DND-41 (cell line): ENCODE measurements around the gene ULBP2.
A peak's percentile ranks its signal among the peaks of the same experiment; 100 is the strongest.
"Not testable (repeated sequence)": the region's sequence is repeated elsewhere in the genome, so short reads cannot be mapped to it uniquely, and the experiment has no call there.

Experiments used
- ATAC-seq: fragments of 200-7000 bp; cut with Tn5 transposase; 3 replicates; pipeline ENCODE4 v1.9.1; 2021; ENCODE audit warnings: low read depth; ENCODE audit not compliant: insufficient read depth
- DNase-seq: peaks from one replicate; pipeline ENCODE4 v3.0.0-alpha.2; 2020
- H2AFZ ChIP-seq: 2 replicates; pipeline ENCODE4 v1.6.0; 2012; ENCODE audit warnings: low read depth, low read length
- H3K27ac ChIP-seq: 2 replicates; pipeline ENCODE4 v1.5.1; 2012; ENCODE audit warnings: low read length, inconsistent platforms
- H3K27me3 ChIP-seq: fragments of 200-600 bp; sonication (generic); 2 replicates; pipeline ENCODE4 v1.6.0; 2012; ENCODE audit warnings: low read length, mild to moderate bottlenecking, inconsistent platforms; ENCODE audit not compliant: insufficient read depth, poor library complexity
- H3K36me3 ChIP-seq: 2 replicates; pipeline ENCODE4 v1.5.1; 2012; ENCODE audit warnings: low read length, inconsistent platforms; ENCODE audit not compliant: insufficient read depth
- H3K4me1 ChIP-seq: 2 replicates; pipeline ENCODE4 v1.5.1; 2012; ENCODE audit warnings: mild to moderate bottlenecking, low read length; ENCODE audit not compliant: insufficient read depth
- H3K4me2 ChIP-seq: 2 replicates; pipeline ENCODE4 v1.6.0; 2012; ENCODE audit warnings: mild to moderate bottlenecking, moderate library complexity, low read length, inconsistent platforms; ENCODE audit not compliant: insufficient read depth
- H3K4me3 ChIP-seq, 2 experiments: fragments of 200-600 bp in 1 of 2; shearing (Covaris generic) in 1 of 2; 2 replicates each; pipeline ENCODE4 v1.5.1; 2012 to 2016; ENCODE audit warnings: inconsistent platforms in 2 of 2, low read length in 2 of 2, mild to moderate bottlenecking in 2 of 2, low read depth in 1 of 2, moderate library complexity in 1 of 2
- H3K79me2 ChIP-seq: 2 replicates; pipeline ENCODE4 v1.6.0; 2012; ENCODE audit warnings: low read length, inconsistent platforms; ENCODE audit not compliant: insufficient read depth
- H3K9ac ChIP-seq: 2 replicates; pipeline ENCODE4 v1.6.0; 2012; ENCODE audit warnings: low read depth, mild to moderate bottlenecking, inconsistent platforms, low read length, moderate library complexity
- H3K9me3 ChIP-seq: 2 replicates; pipeline ENCODE4 v1.5.1; 2012; ENCODE audit warnings: low read length, moderate library complexity, mild to moderate bottlenecking, inconsistent platforms; ENCODE audit not compliant: insufficient read depth, severe bottlenecking
- H4K20me1 ChIP-seq: 2 replicates; pipeline ENCODE4 v1.6.0; 2012; ENCODE audit warnings: low read length; ENCODE audit not compliant: insufficient read depth
- EZH2 ChIP-seq: IDR thresholded peaks from 3 replicates; pipeline ENCODE4 v1.6.1; 2012; ENCODE audit warnings: borderline replicate concordance, low read depth, mild to moderate bottlenecking, moderate library complexity, low read length, inconsistent platforms; ENCODE audit not compliant: severe bottlenecking
- TF ChIP-seq, protein P1 (sequence below): IDR thresholded peaks from 2 replicates; pipeline ENCODE4 v1.5.1; 2012; ENCODE audit warnings: borderline replicate concordance, low read length, moderate library complexity, mild to moderate bottlenecking; ENCODE audit not compliant: poor library complexity, severe bottlenecking; ENCODE audit errors: extremely low read depth

ULBP2 gene

DNA sequence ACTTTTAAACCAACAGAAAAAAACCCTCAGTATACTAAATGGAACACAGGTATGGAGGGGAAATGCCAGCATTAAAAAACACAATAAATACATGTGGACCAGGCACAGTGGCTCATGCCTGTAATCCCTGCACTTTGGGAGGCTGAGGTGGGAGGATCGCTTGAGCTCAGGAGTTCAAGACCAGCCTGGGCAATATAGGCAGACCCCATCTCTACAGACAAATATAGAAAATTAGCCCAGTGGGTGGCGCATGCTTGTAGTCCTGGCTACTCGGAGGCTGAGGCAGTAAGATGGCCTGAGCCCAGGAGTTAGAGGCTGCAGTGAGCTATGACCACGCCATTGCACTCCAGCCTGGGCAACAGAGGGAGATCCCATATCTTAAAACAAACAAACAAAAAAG lies 18.0 kb downstream of the ULBP2 start:
- peaks cover 19% of the 10 kb centered on the region for H3K4me1 ChIP-seq
- not testable (repeated sequence) for DNase-seq, H4K20me1 ChIP-seq, H3K9ac ChIP-seq, H3K79me2 ChIP-seq, ATAC-seq, H3K9me3 ChIP-seq, H3K4me3 ChIP-seq, H3K27me3 ChIP-seq, H3K27ac ChIP-seq, H3K36me3 ChIP-seq, H3K4me2 ChIP-seq, H2AFZ ChIP-seq

DNA sequence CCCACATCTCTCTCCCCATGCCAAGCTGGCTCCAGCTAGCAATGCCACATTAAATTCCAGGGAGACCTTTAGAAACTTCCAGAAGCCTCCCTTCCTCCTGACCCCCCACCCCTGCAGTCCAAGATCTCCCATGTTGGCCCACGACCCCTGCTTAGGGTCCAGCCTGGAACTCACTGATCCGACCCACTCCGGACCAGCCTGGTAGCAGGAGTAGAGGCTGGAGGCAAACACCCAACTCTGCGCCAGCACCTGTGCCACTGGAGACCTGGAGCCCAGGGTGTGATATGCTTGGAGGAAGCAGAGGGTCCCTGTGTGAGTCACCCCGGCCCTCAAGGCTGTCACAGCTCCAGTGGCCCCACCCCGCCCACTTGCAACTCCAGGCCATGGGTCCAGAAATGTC lies 18.7 kb downstream of the ULBP2 start:
- H3K9ac ChIP-seq: no peak overlapping the region
- H3K4me3 ChIP-seq: no peak overlapping the region
- no peak overlapping the region for H3K27ac ChIP-seq
- no peaks in the 10 kb centered on the region for H3K27me3 ChIP-seq
- no peak overlapping the region for H2AFZ ChIP-seq
- no peaks in the 10 kb centered on the region for H4K20me1 ChIP-seq
- DNase-seq: no peak
- ATAC-seq: no peak
- no peak for TF ChIP-seq EZH2
- TF ChIP-seq, protein P1, sequence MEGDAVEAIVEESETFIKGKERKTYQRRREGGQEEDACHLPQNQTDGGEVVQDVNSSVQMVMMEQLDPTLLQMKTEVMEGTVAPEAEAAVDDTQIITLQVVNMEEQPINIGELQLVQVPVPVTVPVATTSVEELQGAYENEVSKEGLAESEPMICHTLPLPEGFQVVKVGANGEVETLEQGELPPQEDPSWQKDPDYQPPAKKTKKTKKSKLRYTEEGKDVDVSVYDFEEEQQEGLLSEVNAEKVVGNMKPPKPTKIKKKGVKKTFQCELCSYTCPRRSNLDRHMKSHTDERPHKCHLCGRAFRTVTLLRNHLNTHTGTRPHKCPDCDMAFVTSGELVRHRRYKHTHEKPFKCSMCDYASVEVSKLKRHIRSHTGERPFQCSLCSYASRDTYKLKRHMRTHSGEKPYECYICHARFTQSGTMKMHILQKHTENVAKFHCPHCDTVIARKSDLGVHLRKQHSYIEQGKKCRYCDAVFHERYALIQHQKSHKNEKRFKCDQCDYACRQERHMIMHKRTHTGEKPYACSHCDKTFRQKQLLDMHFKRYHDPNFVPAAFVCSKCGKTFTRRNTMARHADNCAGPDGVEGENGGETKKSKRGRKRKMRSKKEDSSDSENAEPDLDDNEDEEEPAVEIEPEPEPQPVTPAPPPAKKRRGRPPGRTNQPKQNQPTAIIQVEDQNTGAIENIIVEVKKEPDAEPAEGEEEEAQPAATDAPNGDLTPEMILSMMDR: no peak
- no peaks in the 10 kb centered on the region for H3K36me3 ChIP-seq
- no peaks in the 10 kb centered on the region for H3K79me2 ChIP-seq
- peaks cover 19% of the 10 kb centered on the region for H3K4me1 ChIP-seq
- no peak overlapping the region for H3K4me2 ChIP-seq
- peaks cover 8% of the 10 kb centered on the region for H3K9me3 ChIP-seq

DNA sequence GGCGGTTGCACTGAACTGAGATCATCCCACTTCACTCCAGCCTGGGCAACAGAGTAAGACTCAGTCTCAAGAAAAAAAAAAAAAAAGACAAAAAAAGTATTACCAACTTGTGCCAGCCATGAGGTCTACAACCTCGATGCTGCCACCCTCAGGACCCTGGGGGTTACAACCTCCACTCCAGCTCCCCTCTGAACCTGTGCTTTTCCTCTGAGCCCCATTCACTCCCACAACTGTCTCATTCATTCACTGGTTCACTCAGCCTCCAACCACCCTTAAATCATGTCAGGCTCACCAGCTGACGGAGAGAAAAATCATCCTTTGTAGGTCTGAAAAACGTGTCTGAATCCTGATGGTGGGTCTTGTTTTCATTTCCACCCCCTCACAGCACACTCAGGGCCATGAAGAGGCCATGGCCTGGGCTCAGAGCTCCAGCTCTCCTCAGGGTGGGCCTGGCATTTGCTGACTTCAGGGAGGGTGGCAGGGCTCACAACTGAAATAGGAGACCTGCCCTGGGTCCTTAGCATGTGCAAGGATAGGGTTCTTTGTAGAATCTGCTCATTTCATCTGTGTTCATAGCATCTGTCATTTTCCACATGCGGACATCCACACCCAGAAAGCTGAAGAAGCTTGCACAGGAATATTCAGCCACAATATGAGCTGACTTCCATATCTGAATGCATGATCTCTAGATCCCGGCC lies 20.1 kb downstream of the ULBP2 start:
- Histone ChIP-seq H3K27me3 (no peaks in the 10 kb centered on the region), H3K36me3 (no peaks in the 10 kb centered on the region), H2AFZ (0 out of 2 replicates have a peak overlapping the region, but pooled peaks have one; percentile 15), H3K79me2 (no peaks in the 10 kb centered on the region), H3K27ac (no peak overlapping the region), H3K9ac (no peak overlapping the region), H3K4me1 (peaks cover 19% of the 10 kb centered on the region), H3K4me3 (no peak overlapping the region), H3K9me3 (peaks cover 8% of the 10 kb centered on the region), H3K4me2 (no peak overlapping the region), H4K20me1 (no peaks in the 10 kb centered on the region)
- peak; percentile 54; the same call in 2 of the 3 replicates for ATAC-seq
- TF ChIP-seq, protein P1: peak; percentile 66
- no peak for TF ChIP-seq EZH2
- DNase-seq: peak; percentile 61

DNA sequence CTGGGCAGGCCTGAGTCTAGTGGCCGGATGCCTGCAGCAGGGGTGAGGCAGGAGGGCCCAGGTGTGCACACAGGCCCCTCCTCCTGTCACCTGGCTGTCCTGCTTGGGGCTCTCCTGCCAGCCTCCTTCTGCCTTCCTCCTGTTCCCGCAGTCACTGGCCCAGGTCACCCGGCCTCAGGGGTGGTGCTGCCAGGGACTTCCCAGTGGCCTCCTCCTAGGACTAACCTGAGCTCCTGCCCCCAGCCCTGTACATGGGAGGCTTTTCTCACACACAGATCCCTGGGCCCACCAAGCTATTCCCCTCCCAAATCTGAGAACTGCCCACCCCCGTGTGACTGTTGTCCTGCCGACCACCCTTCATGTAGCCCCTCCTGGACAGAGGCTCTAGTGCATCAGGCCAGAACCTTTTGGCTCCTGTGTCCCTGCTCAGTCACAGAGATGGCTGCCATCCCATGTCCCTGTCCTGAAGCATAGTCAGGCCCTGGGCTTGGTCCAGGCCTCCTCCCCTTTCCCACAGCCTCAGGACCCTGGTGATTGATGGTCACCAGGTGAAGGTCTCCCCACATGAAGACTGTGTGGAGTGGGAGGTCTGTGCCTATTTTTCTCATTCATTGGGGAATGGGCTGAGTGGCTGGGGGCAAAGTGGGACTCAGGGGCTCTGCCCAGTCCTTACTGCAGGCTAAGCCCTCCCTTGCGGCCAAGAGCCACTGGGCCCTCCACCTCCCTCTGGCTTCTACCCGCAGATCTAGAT lies 20.8 kb downstream of the ULBP2 start:
- Histone ChIP-seq H3K27me3 (no peaks in the 10 kb centered on the region), H3K9ac (peak overlapping the region; percentile 55; the same call in 1 of the 2 replicates), H4K20me1 (no peaks in the 10 kb centered on the region), H3K4me3 (peak overlapping the region in 1 of 2 experiments; percentile 59; a peak in 2 of 4 replicates), H3K4me1 (peaks cover 19% of the 10 kb centered on the region), H3K36me3 (no peaks in the 10 kb centered on the region), H3K79me2 (no peaks in the 10 kb centered on the region), H3K4me2 (peak overlapping the region; percentile 70), H3K9me3 (peaks cover 8% of the 10 kb centered on the region), H2AFZ (peak overlapping the region; percentile 80), H3K27ac (peak overlapping the region; percentile 72; the same call in 1 of the 2 replicates)
- ATAC-seq (no peak), DNase-seq (no peak)
- TF ChIP-seq, protein P1: no peak
- TF ChIP-seq EZH2: no peak
